OCI-LY3 (cell line): Measurements from ENCODE around the gene FAM163A.

Source experiments
- H2AFZ ChIP-seq: fragments of 200-600, 300-600 bp; shearing (Covaris generic); 2 replicates; pipeline ENCODE4 v1.6.0; 2014; ENCODE audit warnings: antibody characterized with exemption, low read depth, low read length
- H3K27ac ChIP-seq: fragments of 200-600, 300-600 bp; sonication (generic); 2 replicates; pipeline ENCODE4 v1.5.1; 2014; ENCODE audit warnings: mild to moderate bottlenecking, low read length, moderate library complexity, mixed read lengths
- H3K27me3 ChIP-seq: fragments of 200-600, 300-600 bp; sonication (generic); 2 replicates; pipeline ENCODE4 v1.6.1; 2014; ENCODE audit warnings: low read depth, low read length, mixed read lengths
- H3K36me3 ChIP-seq: fragments of 200-600, 300-600 bp; sonication (generic); replicated peaks from 2 replicates; pipeline ENCODE3; 2014; ENCODE audit warnings: low read depth, low read length, mixed read lengths
- H3K4me1 ChIP-seq: fragments of 300-600, 200-600 bp; sonication (generic); 2 replicates; pipeline ENCODE4 v1.6.1; 2014; ENCODE audit warnings: low read length, mixed read lengths
- H3K4me2 ChIP-seq: fragments of 200-600, 300-600 bp; sonication (generic); 2 replicates; pipeline ENCODE4 v1.6.1; 2014; ENCODE audit warnings: low read length, mixed read lengths
- H3K4me3 ChIP-seq: fragments of 300-600, 200-600 bp; sonication (generic); 2 replicates; pipeline ENCODE4 v1.5.1; 2014; ENCODE audit warnings: antibody characterized with exemption, mild to moderate bottlenecking, low read length, moderate library complexity
- H3K79me2 ChIP-seq: fragments of 300-600, 200-600 bp; shearing (Covaris generic); 2 replicates; pipeline ENCODE4 v1.6.1; 2014; ENCODE audit warnings: mild to moderate bottlenecking, low read length, mixed read lengths
- H3K9ac ChIP-seq: fragments of 300-600, 200-600 bp; shearing (Covaris generic); 2 replicates; pipeline ENCODE4 v1.6.0; 2014; ENCODE audit warnings: mild to moderate bottlenecking, low read length, moderate library complexity
- H3K9me3 ChIP-seq: fragments of 200-600, 300-600 bp; shearing (Covaris generic); 2 replicates; pipeline ENCODE4 v1.6.1; 2014; ENCODE audit warnings: low read length, mixed read lengths; ENCODE audit not compliant: insufficient read depth
- H4K20me1 ChIP-seq: fragments of 200-600, 300-600 bp; sonication (generic); 2 replicates; pipeline ENCODE4 v1.6.1; 2016; ENCODE audit warnings: low read length, mixed read lengths; ENCODE audit not compliant: insufficient read depth
- CTCF ChIP-seq: fragments of 200-600, 300-600 bp; sonication (generic); IDR thresholded peaks from 2 replicates; pipeline ENCODE4 v1.5.1; 2014; ENCODE audit warnings: antibody characterized with exemption, low read length, low read depth
- EZH2phosphoT487 ChIP-seq: fragments of 200-600 bp; shearing (Covaris generic); IDR thresholded peaks from 2 replicates; pipeline ENCODE4 v1.6.1; 2018; ENCODE audit warnings: antibody characterized with exemption, mixed run types, low read depth

Gene FAM163A

GRCh38 chr1:179813626-179814545 lies 70.8 kb downstream of the FAM163A start:
- TF ChIP-seq CTCF (no peak), EZH2phosphoT487 (no peak)
- Histone ChIP-seq H3K79me2 (no peaks in the 10 kb centered on the region), H2AFZ (peak overlapping the region; percentile 77; the same call in 1 of the 2 replicates), H3K4me2 (peak overlapping the region; percentile 92), H3K4me1 (peaks cover 12% of the 10 kb centered on the region), H3K36me3 (no peaks in the 10 kb centered on the region), H3K27ac (no peak overlapping the region), H3K9ac (no peak overlapping the region), H4K20me1 (no peaks in the 10 kb centered on the region), H3K4me3 (peak overlapping the region; percentile 78), H3K27me3 (peaks cover 35% of the 10 kb centered on the region), H3K9me3 (no peaks in the 10 kb centered on the region)

- Histone ChIP-seq H4K20me1 (no peaks in the 10 kb centered on the region), H3K4me1 (peaks cover 12% of the 10 kb centered on the region), H2AFZ (peak overlapping the region; percentile 77), H3K36me3 (no peaks in the 10 kb centered on the region), H3K27me3 (peaks cover 35% of the 10 kb centered on the region), H3K79me2 (no peaks in the 10 kb centered on the region), H3K27ac (no peak overlapping the region), H3K4me2 (peak overlapping the region; percentile 92), H3K4me3 (peak overlapping the region; percentile 78), H3K9ac (0 out of 2 replicates have a peak overlapping the region, but pooled peaks have one; percentile 43), H3K9me3 (no peaks in the 10 kb centered on the region)
- no peak for TF ChIP-seq EZH2phosphoT487
- TF ChIP-seq CTCF = no peak
Observed at GRCh38 chr1:179814546-179814838, 71.4 kb downstream of the FAM163A start.

GRCh38 chr1:179815641-179816040 lies 72.5 kb downstream of the FAM163A start:
- TF ChIP-seq CTCF (no peak), EZH2phosphoT487 (no peak)
- no peaks in the 10 kb centered on the region for H4K20me1 ChIP-seq
- H3K4me1 ChIP-seq = peaks cover 12% of the 10 kb centered on the region
- H3K27me3 ChIP-seq = peaks cover 31% of the 10 kb centered on the region
- H3K4me2 ChIP-seq = peak overlapping the region; percentile 92
- H3K9me3 ChIP-seq = no peaks in the 10 kb centered on the region
- H3K36me3 ChIP-seq = no peaks in the 10 kb centered on the region
- no peak overlapping the region for H3K27ac ChIP-seq
- H2AFZ ChIP-seq = peak overlapping the region; percentile 77
- H3K4me3 ChIP-seq = peak overlapping the region; percentile 78
- H3K79me2 ChIP-seq = no peaks in the 10 kb centered on the region
- peak overlapping the region; percentile 43; the same call in 1 of the 2 replicates for H3K9ac ChIP-seq

DNA sequence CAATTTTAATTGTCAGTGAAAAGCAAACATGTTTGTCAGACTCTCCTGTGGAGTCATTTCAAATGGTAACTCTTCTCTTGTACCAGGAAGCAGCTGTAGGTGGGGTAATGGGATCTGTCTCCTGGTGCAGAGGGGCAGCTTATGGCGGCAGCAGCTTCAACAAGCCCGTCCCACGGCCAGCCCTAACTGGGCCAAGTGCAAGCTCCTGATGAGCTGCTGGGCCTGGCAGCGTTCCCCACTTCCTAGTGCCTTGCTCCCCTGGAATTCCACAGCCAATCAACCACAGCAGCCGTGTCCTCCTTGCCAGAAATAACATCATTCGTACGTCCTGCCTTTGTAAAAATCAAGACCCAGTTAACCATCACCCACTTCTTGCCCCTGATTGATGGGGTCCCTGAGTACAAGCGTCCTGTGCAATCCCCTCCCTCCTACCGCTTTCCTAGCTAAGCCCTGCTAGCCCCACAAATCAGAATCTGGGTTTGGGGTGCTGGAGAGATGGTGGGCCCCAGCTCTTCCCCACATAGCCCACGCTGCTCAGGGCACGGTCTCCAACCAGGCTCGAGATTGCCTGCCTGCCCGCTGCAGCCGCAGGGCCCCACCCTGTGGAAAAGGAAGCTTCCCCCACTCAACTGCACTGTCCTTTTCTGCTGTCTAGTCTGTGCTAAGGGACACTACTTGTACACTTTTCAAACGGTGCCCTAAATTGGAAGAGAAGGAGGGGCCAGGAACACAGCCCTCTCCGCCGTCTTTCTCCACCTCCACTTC lies 73.3 kb downstream of the FAM163A start:
- H3K4me3 ChIP-seq = no peak overlapping the region
- H3K36me3 ChIP-seq = no peaks in the 10 kb centered on the region
- no peaks in the 10 kb centered on the region for H4K20me1 ChIP-seq
- peaks cover 12% of the 10 kb centered on the region for H3K4me1 ChIP-seq
- peaks cover 25% of the 10 kb centered on the region for H3K27me3 ChIP-seq
- no peak overlapping the region for H3K27ac ChIP-seq
- no peaks in the 10 kb centered on the region for H3K79me2 ChIP-seq
- no peak overlapping the region for H3K4me2 ChIP-seq
- H3K9me3 ChIP-seq = no peaks in the 10 kb centered on the region
- TF ChIP-seq CTCF (no peak), EZH2phosphoT487 (no peak)
- H3K9ac ChIP-seq = no peak overlapping the region
- no peak overlapping the region for H2AFZ ChIP-seq
